Bronchial epithelial cell (primary cell): ENCODE data around the gene EEF1E1. TPM values are rescaled to one million over a fixed set of nuclear protein-coding genes. Genes with fewer than 3 reads are reported as not detected.

Source experiments
- DNase-seq: peaks from one replicate; pipeline ENCODE4 v3.0.0-alpha.2; 2010; ENCODE audit warnings: low read depth
- FAIRE-seq: peaks from 2 replicates; lab custom pipeline; 2011; peaks lifted over from hg19 to GRCh38; lab: Jason Lieb, UNC
- H3K27me3 ChIP-seq: 2 replicates; pipeline ENCODE4 v1.5.1; 2011; ENCODE audit warnings: low read length; ENCODE audit not compliant: control insufficient read depth, insufficient read depth
- H3K36me3 ChIP-seq: 2 replicates; pipeline ENCODE4 v1.5.1; 2011; ENCODE audit warnings: low read length; ENCODE audit not compliant: control insufficient read depth, insufficient read depth
- H3K4me3 ChIP-seq: 2 replicates; pipeline ENCODE4 v1.5.1; 2011; ENCODE audit warnings: mild to moderate bottlenecking, low read depth, low read length, control low read depth
- CTCF ChIP-seq: IDR thresholded peaks from 2 replicates; pipeline ENCODE4 v1.5.1; 2011; ENCODE audit warnings: mild to moderate bottlenecking, moderate library complexity, low read length, control low read depth, inconsistent platforms; ENCODE audit not compliant: insufficient read depth, severe bottlenecking
- total RNA-seq: library from RNA; depleted of rRNA; stranded (reverse); fragments of >200 nt; gene quantifications from 2 replicates; pipeline ENCODE4 v1.2.1, GENCODE V29; 2014

Gene EEF1E1
- total RNA-seq, 1 donor from 2014 or later: 120 TPM

GRCh38 chr6:8132130-8132529 is 29.8 kb upstream of the EEF1E1 start:
- DNase-seq (no peak), FAIRE-seq (no peak)
- TF ChIP-seq CTCF: no peak
- no peak overlapping the region for H3K4me3 ChIP-seq
- H3K36me3 ChIP-seq: no peaks in the 10 kb centered on the region
- no peaks in the 10 kb centered on the region for H3K27me3 ChIP-seq

GRCh38 chr6:8131265-8131897 is 29.0 kb upstream of the EEF1E1 start:
- no peak for FAIRE-seq
- peak; percentile 52 for DNase-seq

GRCh38 chr6:8130399-8130798 is 28.1 kb upstream of the EEF1E1 start:
- FAIRE-seq: no peak
- Histone ChIP-seq H3K36me3 (no peaks in the 10 kb centered on the region), H3K27me3 (no peaks in the 10 kb centered on the region), H3K4me3 (no peak overlapping the region)
- no peak for TF ChIP-seq CTCF
- DNase-seq: no peak

More at GRCh38 chr6:8131265-8131897, 29.0 kb upstream of the EEF1E1 start:
- no peaks in the 10 kb centered on the region for H3K27me3 ChIP-seq
- no peaks in the 10 kb centered on the region for H3K36me3 ChIP-seq
- peak; percentile 48 for TF ChIP-seq CTCF
- no peak overlapping the region for H3K4me3 ChIP-seq

- Histone ChIP-seq H3K36me3 (no peaks in the 10 kb centered on the region), H3K4me3 (no peak overlapping the region), H3K27me3 (no peaks in the 10 kb centered on the region)
- FAIRE-seq (no peak), DNase-seq (no peak)
- no peak for TF ChIP-seq CTCF
These were observed 20.9 kb upstream of the EEF1E1 start for GRCh38 chr6:8123236-8123635.

- DNase-seq: no peak
- H3K4me3 ChIP-seq: no peak overlapping the region
- no peaks in the 10 kb centered on the region for H3K36me3 ChIP-seq
- no peak for TF ChIP-seq CTCF
- FAIRE-seq: no peak
- H3K27me3 ChIP-seq: no peaks in the 10 kb centered on the region
These were observed 12.6 kb upstream of the EEF1E1 start for GRCh38 chr6:8114956-8115355.

- Histone ChIP-seq H3K4me3 (no peak overlapping the region), H3K36me3 (no peaks in the 10 kb centered on the region), H3K27me3 (no peaks in the 10 kb centered on the region)
- DNase-seq: no peak
- no peak for FAIRE-seq
- no peak for TF ChIP-seq CTCF
These were observed 10.8 kb upstream of the EEF1E1 start for GRCh38 chr6:8113131-8113654.
